Measurements from ENCODE around the gene SLC9A5. TPM values are rescaled to one million over a fixed set of nuclear protein-coding genes. Genes with fewer than 3 reads are reported as not detected.

Gene SLC9A5
- total RNA-seq, 1 experiment from 2014 or later, result 5.2 TPM

DNA sequence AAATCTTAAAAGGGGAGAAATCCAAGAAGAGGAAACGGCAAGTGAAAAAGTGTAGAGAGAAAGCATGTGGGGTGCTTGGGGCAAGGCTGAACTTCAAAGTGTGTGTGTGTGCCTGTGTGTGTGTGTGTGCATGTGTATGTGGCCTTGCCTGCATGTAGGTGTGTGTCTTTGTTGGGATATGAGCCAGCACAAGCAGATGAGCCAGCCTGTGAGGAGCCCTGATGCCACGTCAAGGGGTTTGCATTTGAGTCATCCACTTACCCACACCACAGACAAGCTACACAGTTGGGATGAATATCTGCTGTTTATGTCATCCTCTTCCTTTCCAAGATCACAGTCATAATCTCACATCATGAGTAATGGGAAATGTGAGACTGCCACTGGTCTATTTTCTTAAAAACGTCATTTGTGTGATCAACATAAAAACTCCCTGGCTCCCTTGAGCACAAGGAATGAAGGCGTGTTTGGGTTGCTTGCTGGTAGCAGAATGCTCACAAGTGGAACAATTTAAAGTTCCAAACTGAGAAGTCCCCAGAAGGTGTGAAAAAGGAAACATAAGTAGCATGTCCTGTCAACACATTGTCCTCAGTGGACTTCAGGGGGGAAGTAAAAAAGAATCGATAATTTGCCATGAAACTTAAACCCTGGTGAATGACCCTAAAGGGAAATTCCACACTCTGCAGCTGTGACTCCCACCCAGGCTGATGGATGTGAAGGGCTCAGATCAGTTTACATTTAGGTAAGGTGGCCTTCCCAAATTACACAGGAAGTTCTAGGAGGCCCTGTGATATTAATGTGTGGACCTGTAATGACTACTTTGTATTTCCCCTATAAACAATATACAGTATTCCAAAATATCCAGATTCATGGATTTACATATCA lies 63.1 kb downstream of the SLC9A5 start:
- Histone ChIP-seq H3K9me2 (ENCODE audit: insufficient read depth) (no peaks in the 10 kb centered on the region), H3F3A (ENCODE audit: insufficient read depth, low read depth) (peaks cover 14% of the 10 kb centered on the region; the same call in 1 of the 2 replicates), H3K4me3 (no peak overlapping the region), H2AFZ (no peak overlapping the region), H3K9me3 (ENCODE audit: insufficient read depth, low read depth) (no peaks in the 10 kb centered on the region), H4K20me1 (ENCODE audit: insufficient read depth) (no peaks in the 10 kb centered on the region), H3K79me2 (ENCODE audit: low read depth) (no peaks in the 10 kb centered on the region), H3K4me2 (peak overlapping the region; percentile 59), H3K27me3 (ENCODE audit: insufficient read depth, low read depth) (no peaks in the 10 kb centered on the region), H3K36me3 (ENCODE audit: low read depth) (no peaks in the 10 kb centered on the region), H3K4me1 (replicated peaks; ENCODE audit: insufficient read depth) (peaks cover 23% of the 10 kb centered on the region), H3K27ac (peak overlapping the region; percentile 70)
- BruUV-seq (replicated peaks), result TSS peak; percentile 98
- TF ChIP-seq, protein P1, sequence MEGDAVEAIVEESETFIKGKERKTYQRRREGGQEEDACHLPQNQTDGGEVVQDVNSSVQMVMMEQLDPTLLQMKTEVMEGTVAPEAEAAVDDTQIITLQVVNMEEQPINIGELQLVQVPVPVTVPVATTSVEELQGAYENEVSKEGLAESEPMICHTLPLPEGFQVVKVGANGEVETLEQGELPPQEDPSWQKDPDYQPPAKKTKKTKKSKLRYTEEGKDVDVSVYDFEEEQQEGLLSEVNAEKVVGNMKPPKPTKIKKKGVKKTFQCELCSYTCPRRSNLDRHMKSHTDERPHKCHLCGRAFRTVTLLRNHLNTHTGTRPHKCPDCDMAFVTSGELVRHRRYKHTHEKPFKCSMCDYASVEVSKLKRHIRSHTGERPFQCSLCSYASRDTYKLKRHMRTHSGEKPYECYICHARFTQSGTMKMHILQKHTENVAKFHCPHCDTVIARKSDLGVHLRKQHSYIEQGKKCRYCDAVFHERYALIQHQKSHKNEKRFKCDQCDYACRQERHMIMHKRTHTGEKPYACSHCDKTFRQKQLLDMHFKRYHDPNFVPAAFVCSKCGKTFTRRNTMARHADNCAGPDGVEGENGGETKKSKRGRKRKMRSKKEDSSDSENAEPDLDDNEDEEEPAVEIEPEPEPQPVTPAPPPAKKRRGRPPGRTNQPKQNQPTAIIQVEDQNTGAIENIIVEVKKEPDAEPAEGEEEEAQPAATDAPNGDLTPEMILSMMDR (conservative IDR thresholded peaks at IDR 0.05), result no peak
- TF ChIP-seq EZH2 (IDR thresholded peaks at IDR 0.05; ENCODE audit: low read depth), result no peak
- intact Hi-C loops (cut with micrococcal nuclease; ENCODE audit: unreplicated experiment), result no loop called here
- CTCF ChIA-PET, result interaction anchor here (0.5 kb wide), 1 partner anchor 68 kb away, joined by 3 read pairs; no protein-coding TSS in a partner anchor
- POLR2A ChIA-PET (ENCODE audit: unreplicated experiment), result interaction anchor here (0.5 to 0.6 kb wide), 3 partner anchors 42 to 101 kb away, joined by 3 to 14 read pairs (median 5); no protein-coding TSS in a partner anchor
- peak; percentile 51 to 95 for DNase-seq

DNA sequence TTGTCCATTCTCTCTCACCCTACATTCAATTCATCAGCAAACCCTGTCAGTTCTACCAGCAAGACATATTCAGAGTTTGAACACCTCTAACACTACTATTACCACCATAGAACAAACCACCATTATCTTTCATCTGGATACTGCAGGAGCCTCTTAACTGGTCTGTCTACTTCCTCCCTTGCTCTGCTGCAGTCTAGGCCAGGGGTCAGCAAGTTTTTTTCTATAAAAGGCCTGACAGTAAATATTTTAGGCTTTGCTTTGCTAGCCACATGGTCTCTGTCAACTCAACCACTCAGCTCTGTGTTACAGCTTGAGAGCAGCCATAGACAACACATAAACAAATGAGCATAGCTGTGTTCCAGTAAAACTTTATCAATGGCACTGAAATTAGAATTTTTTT lies 63.9 kb downstream of the SLC9A5 start:
- Histone ChIP-seq H3K4me1 (replicated peaks; ENCODE audit: insufficient read depth) (peaks cover 23% of the 10 kb centered on the region), H3K36me3 (ENCODE audit: low read depth) (no peaks in the 10 kb centered on the region), H2AFZ (0 out of 2 replicates have a peak overlapping the region, but pooled peaks have one; percentile 20), H3K79me2 (ENCODE audit: low read depth) (no peaks in the 10 kb centered on the region), H3F3A (ENCODE audit: insufficient read depth, low read depth) (peaks cover 14% of the 10 kb centered on the region; the same call in 1 of the 2 replicates), H4K20me1 (ENCODE audit: insufficient read depth) (no peaks in the 10 kb centered on the region), H3K9me2 (ENCODE audit: insufficient read depth) (no peaks in the 10 kb centered on the region), H3K27ac (peak overlapping the region; percentile 70), H3K4me2 (peak overlapping the region; percentile 59), H3K4me3 (no peak overlapping the region), H3K9me3 (ENCODE audit: insufficient read depth, low read depth) (no peaks in the 10 kb centered on the region), H3K27me3 (ENCODE audit: insufficient read depth, low read depth) (no peaks in the 10 kb centered on the region)
- no peak for TF ChIP-seq EZH2 (IDR thresholded peaks at IDR 0.05; ENCODE audit: low read depth)
- TF ChIP-seq, protein P1 (conservative IDR thresholded peaks at IDR 0.05), result no peak
- ChIA-PET CTCF (interaction anchor here (0.7 kb wide), 1 partner anchor 28 kb away, joined by 4 read pairs; no protein-coding TSS in a partner anchor), POLR2A (ENCODE audit: unreplicated experiment) (no interaction called here)
- no TSS peak for BruUV-seq (replicated peaks)
- intact Hi-C loops (cut with micrococcal nuclease; ENCODE audit: unreplicated experiment), result no loop called here
- DNase-seq, result peak in 1 of 2 experiments; percentile 52

DNA sequence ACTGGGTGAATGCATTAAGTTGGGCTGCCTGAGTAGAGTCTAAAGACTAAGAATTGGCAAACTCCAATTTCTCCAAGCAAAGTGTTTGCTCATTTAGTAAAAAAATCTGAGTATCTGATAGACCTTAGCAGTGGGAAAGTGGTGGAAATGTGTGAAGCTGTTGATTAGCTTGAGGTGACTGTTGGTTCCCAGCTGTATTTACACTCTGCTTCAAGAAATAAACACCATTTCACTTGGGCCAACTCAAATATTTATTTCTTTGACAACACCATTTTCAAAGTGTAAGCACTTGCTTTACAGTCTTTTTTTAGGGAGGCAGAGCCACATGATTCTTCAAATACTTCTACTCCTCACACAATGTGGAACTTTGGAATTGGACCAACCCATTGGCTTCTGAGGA lies 69.1 kb downstream of the SLC9A5 start:
- no peaks in the 10 kb centered on the region for H3K27me3 ChIP-seq (ENCODE audit: insufficient read depth, low read depth)
- DNase-seq, result no peak
- no peaks in the 10 kb centered on the region for H3K9me2 ChIP-seq (ENCODE audit: insufficient read depth)
- no peaks in the 10 kb centered on the region for H3K79me2 ChIP-seq (ENCODE audit: low read depth)
- no peaks in the 10 kb centered on the region for H3K9me3 ChIP-seq (ENCODE audit: insufficient read depth, low read depth)
- H3K36me3 ChIP-seq (ENCODE audit: low read depth), result no peaks in the 10 kb centered on the region
- TF ChIP-seq, protein P1 (conservative IDR thresholded peaks at IDR 0.05), result no peak
- TF ChIP-seq EZH2 (IDR thresholded peaks at IDR 0.05; ENCODE audit: low read depth), result no peak
- H4K20me1 ChIP-seq (ENCODE audit: insufficient read depth), result no peaks in the 10 kb centered on the region
- peaks cover 6% of the 10 kb centered on the region for H3K4me1 ChIP-seq (replicated peaks; ENCODE audit: insufficient read depth)
- H3K27ac ChIP-seq, result no peak overlapping the region
- no peak overlapping the region for H3K4me2 ChIP-seq
- H3F3A ChIP-seq (ENCODE audit: insufficient read depth, low read depth), result peaks cover 4% of the 10 kb centered on the region; the same call in 1 of the 2 replicates
- ChIA-PET POLR2A (ENCODE audit: unreplicated experiment) (no interaction called here), CTCF (no interaction called here)
- intact Hi-C loops (cut with micrococcal nuclease; ENCODE audit: unreplicated experiment), result no loop called here
- no TSS peak for BruUV-seq (replicated peaks)
- H2AFZ ChIP-seq, result no peak overlapping the region
- H3K4me3 ChIP-seq, result no peak overlapping the region

Small RNAs within 50 kb of the gene (microRNA-seq; reads per million reads assigned to microRNA genes)
- gene MIR328 (ENCODE audit: borderline number of aligned reads, borderline replicate concordance), result 65.3 reads per million, percentile 46 among the genes with 10 or more reads in this experiment

Other genes starting within 250 kb of the SLC9A5 start
- 58.7 and 63.3 TPM in 2 replicates for gene CBFB, start 219.8 kb upstream of the SLC9A5 start, total RNA-seq (2021)
- 19.5 and 21.1 TPM in 2 replicates for gene PHAF1, start 139.0 kb upstream of the SLC9A5 start, total RNA-seq (2021)
- gene B3GNT9, start 98.0 kb upstream of the SLC9A5 start, total RNA-seq (2021), result 4.0 and 4.2 TPM in 2 replicates
- 38.0 and 50.3 TPM in 2 replicates for gene TRADD, start 89.1 kb upstream of the SLC9A5 start, total RNA-seq (2021)
- 53.2 and 54.4 TPM in 2 replicates for gene FBXL8, start 89.0 kb upstream of the SLC9A5 start, total RNA-seq (2021)
- 96.9 and 100 TPM in 2 replicates for gene HSF4, start 84.2 kb upstream of the SLC9A5 start, total RNA-seq (2021)
- 68.0 and 76.8 TPM in 2 replicates for gene NOL3, start 78.4 kb upstream of the SLC9A5 start, total RNA-seq (2021)
- 21.7 and 24.6 TPM in 2 replicates for gene MATCAP1, start 65.0 kb upstream of the SLC9A5 start, total RNA-seq (2021)
- gene EXOC3L1, start 58.8 kb upstream of the SLC9A5 start, total RNA-seq (2021), result 0.35 TPM in 1 of 2 replicates, not detected in the other
- gene E2F4, start 56.8 kb upstream of the SLC9A5 start, total RNA-seq (2021), result 78.4 and 82.5 TPM in 2 replicates
- 32.4 and 51.1 TPM in 2 replicates for gene ELMO3, start 49.8 kb upstream of the SLC9A5 start, total RNA-seq (2021)
- 39.5 and 42.0 TPM in 2 replicates for gene TMEM208, start 21.8 kb upstream of the SLC9A5 start, total RNA-seq (2021)
- gene FHOD1, start 1.5 kb upstream of the SLC9A5 start, total RNA-seq (2021), result 58.2 and 60.0 TPM in 2 replicates
- 14.0 and 17.3 TPM in 2 replicates for gene PLEKHG4, start 30.6 kb downstream of the SLC9A5 start, total RNA-seq (2021)
- gene KCTD19, start 77.8 kb downstream of the SLC9A5 start, total RNA-seq (2021), result 0.35 TPM in 1 of 2 replicates, not detected in the other
- gene LRRC36, start 77.8 kb downstream of the SLC9A5 start, total RNA-seq (2021), result not detected in 2 replicates
- 3.1 and 4.5 TPM in 2 replicates for gene TPPP3, start 144.5 kb downstream of the SLC9A5 start, total RNA-seq (2021)
- 12.8 and 14.9 TPM in 2 replicates for gene ZDHHC1, start 167.5 kb downstream of the SLC9A5 start, total RNA-seq (2021)
- 5.0 and 5.3 TPM in 2 replicates for gene HSD11B2, start 182.1 kb downstream of the SLC9A5 start, total RNA-seq (2021)
- 51.5 and 61.0 TPM in 2 replicates for gene ATP6V0D1, start 232.2 kb downstream of the SLC9A5 start, total RNA-seq (2021)
- gene AGRP, start 234.6 kb downstream of the SLC9A5 start, total RNA-seq (2021), result not detected in 2 replicates